Epithelial cell of alveolus of lung (primary cell): ENCODE data around the gene GOLGA8A. TPM values are rescaled to one million over a fixed set of nuclear protein-coding genes. Genes with fewer than 3 reads are reported as not detected.

Source experiments
- total RNA-seq: library from RNA; depleted of rRNA; stranded (reverse); fragments of >200 nt; gene quantifications from 2 replicates; pipeline ENCODE4 v1.2.1, GENCODE V29; 2015

Gene GOLGA8A
- total RNA-seq, result 1.8 and 12.3 TPM in 2 replicates

GRCh38 chr15:34437687-34438086 lies at the start of gene GOLGA8A:
GOLGA8A (minus strand) TSS chr15:34437808; CDS start chr15:34389691, 48,117 bp downstream.

Other genes with a start within 250 kb of the GOLGA8A start
- 18.6 and 22.5 TPM in 2 replicates for gene KATNBL1, start 227.7 kb downstream of the GOLGA8A start, total RNA-seq
- gene EMC4, start 212.8 kb downstream of the GOLGA8A start, total RNA-seq, result 172 and 186 TPM in 2 replicates
- 9.1 and 13.7 TPM in 2 replicates for gene SLC12A6, start 100.0 kb downstream of the GOLGA8A start, total RNA-seq
- 241 and 275 TPM in 2 replicates for gene NOP10, start 94.7 kb downstream of the GOLGA8A start, total RNA-seq
- gene NUTM1, start 94.5 kb downstream of the GOLGA8A start, total RNA-seq, result not detected in 2 replicates
- 8.7 and 8.8 TPM in 2 replicates for gene LPCAT4, start 70.6 kb downstream of the GOLGA8A start, total RNA-seq
- 4.8 and 32.7 TPM in 2 replicates for gene GOLGA8B, start 145.8 kb upstream of the GOLGA8A start, total RNA-seq